Rectal smooth muscle tissue (tissue), 1 donor: ENCODE results near the gene KLHL11.
"Not testable (repeated sequence)": the region's sequence is repeated elsewhere in the genome, so short reads cannot be mapped to it uniquely, and the experiment has no call there.

Source experiments
- H3K27ac ChIP-seq: one replicate; pipeline ENCODE4 v1.7.0; 2013; ENCODE audit warnings: low read depth, low read length, inconsistent platforms
- H3K27me3 ChIP-seq: one replicate; pipeline ENCODE4 v1.7.0; 2013; ENCODE audit warnings: low read length; ENCODE audit not compliant: control insufficient read depth, insufficient read depth
- H3K36me3 ChIP-seq: one replicate; pipeline ENCODE4 v1.7.0; 2013; ENCODE audit warnings: low read length; ENCODE audit not compliant: control insufficient read depth, insufficient read depth
- H3K4me1 ChIP-seq: one replicate; pipeline ENCODE4 v1.7.0; 2013; ENCODE audit warnings: low read length; ENCODE audit not compliant: control insufficient read depth, insufficient read depth
- H3K4me3 ChIP-seq: one replicate; pipeline ENCODE4 v1.7.0; 2013; ENCODE audit warnings: low read length
- H3K9ac ChIP-seq: one replicate; pipeline ENCODE4 v1.7.0; 2013; ENCODE audit warnings: low read length

Gene KLHL11

DNA sequence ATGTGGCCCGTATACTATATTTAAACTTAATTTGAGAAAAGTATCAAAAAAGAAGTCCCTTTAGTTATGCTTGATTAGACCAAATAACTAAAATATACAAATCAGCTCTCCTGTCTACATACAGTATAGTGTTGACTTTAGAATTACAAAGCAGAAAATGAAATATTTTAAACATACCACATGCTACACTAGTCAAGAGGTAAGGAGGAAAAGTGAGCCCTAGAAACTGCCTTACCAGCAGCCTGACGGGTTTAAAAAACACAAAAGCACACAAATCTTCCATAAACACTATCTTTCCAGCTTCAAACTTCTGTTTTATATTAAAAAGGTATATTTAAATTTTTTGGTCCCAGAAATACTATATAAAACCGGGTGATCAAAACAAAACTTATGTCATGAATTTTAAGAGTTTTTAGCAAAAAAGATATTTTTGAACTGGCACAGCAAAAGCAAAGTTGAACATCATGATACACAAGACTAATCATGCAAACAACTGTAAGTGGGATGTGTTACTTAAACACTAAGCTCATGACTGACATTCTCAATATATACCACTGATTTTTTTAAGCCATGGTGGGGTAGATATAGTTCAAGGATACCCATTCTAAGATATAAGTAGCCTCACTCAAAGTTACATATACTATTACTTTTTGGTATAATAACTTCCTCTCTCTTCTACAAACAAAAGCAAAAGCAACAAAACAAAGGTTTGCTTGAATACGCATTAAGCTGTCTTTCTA lies 15.8 kb downstream of the KLHL11 start:
- no peak overlapping the region for H3K27ac ChIP-seq
- H3K4me3 ChIP-seq, result no peak overlapping the region
- H3K9ac ChIP-seq, result no peak overlapping the region
- peaks cover 12% of the 10 kb centered on the region for H3K4me1 ChIP-seq
- no peaks in the 10 kb centered on the region for H3K36me3 ChIP-seq
- no peaks in the 10 kb centered on the region for H3K27me3 ChIP-seq

DNA sequence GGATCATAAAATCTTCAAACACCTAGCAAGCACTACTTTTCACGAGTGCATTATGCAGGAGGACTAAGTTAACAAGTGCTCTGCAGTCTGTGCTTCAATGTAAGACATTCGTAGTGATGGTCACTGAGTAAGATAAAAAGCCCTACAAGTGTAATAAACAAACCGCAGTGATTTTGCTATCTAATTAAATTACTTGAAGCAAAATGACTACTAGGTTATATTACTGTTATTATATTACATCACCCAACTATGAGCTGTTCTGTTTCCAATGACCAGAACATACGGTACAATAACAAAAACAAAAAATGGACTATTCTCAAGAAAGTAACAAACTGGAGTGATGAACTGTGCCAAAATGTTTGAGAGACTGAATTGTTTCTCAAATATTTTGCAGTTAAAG lies 16.4 kb downstream of the KLHL11 start:
- Histone ChIP-seq H3K27me3 (no peaks in the 10 kb centered on the region), H3K9ac (no peak overlapping the region), H3K4me3 (no peak overlapping the region), H3K36me3 (no peaks in the 10 kb centered on the region), H3K4me1 (peaks cover 12% of the 10 kb centered on the region), H3K27ac (no peak overlapping the region)

DNA sequence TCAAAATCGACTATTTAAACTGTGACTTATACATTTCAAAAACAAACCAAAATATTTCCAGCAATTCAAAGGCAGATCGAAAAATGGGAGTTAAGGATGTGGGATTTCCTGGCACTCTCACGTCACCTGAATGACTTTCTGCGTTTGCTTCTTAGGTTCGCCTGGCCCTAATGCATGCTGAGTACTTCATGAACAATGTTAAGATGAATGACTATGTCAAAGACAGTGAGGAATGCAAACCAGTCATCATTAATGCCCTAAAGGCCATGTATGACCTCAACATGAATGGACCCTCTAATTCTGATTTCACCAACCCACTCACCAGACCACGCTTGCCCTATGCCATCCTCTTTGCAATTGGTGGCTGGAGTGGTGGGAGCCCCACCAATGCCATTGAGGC lies 20.3 kb downstream of the KLHL11 start:
- H3K4me3 ChIP-seq, result no peak overlapping the region
- H3K36me3 ChIP-seq, result no peaks in the 10 kb centered on the region
- H3K4me1 ChIP-seq, result peaks cover 8% of the 10 kb centered on the region
- H3K27me3 ChIP-seq, result no peaks in the 10 kb centered on the region
- no peak overlapping the region for H3K27ac ChIP-seq
- H3K9ac ChIP-seq, result no peak overlapping the region

DNA sequence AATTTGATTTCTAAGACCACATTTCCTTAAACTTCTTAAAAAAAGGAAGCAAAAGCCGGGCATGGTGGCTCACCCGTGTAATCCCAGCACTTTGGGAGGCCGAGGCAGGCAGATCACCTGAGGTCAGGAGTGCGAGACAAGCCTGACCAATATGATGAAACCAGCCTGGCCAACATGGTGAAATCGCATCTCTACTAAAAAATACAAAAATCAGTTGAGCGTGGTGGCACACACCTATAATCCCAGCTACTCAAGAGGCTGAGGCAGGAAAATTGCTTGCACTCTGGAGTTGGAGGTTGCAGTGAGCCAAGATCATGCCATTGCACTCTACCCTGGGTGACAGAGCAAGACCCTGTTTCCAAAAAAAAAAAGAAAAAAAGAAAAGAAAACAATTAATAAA lies 24.4 kb downstream of the KLHL11 start:
- not testable (repeated sequence) for H3K4me1 ChIP-seq, H3K27me3 ChIP-seq, H3K9ac ChIP-seq, H3K36me3 ChIP-seq, H3K27ac ChIP-seq, H3K4me3 ChIP-seq

DNA sequence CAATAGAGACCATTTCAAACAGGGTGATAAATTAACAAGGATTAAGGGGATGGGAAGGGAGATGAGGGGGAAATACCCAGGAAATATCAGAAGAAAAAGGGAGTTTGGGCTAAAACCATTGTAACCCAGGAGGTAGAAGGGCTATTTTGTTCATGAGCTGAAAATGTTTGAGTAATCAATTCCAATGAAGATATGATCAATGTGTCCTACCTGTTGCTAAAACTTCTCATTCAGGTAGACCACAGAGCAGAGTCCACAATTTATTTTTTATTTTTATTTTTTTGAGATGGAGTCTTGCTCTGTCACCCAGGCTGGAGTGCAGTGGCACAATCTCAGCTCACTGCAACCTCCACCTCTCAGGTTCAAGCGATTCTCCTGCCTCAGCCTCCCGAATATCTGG lies 25.8 kb downstream of the KLHL11 start:
- H3K36me3 ChIP-seq, H3K9ac ChIP-seq, H3K4me3 ChIP-seq, H3K4me1 ChIP-seq, H3K27me3 ChIP-seq, H3K27ac ChIP-seq: not testable (repeated sequence)

DNA sequence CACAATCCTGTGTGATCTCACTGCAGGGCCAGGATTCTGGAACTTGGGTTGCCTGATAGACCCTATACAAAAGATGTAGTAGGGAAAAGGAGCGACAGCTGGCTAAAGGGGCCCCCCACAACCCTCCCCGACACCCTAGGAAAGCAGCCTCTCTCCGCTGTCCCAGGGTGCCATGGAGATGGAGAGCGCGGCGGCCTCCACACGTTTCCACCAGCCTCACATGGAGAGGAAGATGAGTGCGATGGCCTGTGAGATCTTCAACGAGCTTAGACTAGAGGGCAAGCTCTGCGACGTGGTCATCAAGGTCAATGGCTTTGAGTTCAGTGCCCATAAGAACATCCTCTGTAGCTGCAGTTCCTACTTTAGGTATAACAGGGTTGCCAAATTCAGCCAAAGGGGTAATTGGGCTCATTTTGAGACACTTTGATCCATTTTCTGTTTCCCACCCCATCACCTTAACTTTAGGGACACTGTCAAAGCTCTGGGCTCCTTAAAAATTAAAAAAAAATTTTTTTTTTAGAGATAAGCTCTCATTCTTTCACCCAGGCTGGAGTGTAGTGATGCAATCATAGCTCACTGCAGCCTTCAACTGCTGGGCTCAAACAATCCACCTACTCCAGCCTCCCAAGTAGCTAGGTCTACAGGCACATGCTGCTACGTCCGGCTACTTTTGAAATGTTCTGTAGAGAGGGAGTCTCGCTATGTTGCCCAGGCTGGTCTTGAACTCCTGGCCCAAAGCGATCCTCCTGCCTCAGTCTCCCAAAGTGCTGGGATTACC lies 27.3 kb downstream of the KLHL11 start, which contains the start of gene KLHL10:
Gene KLHL10, plus strand, starts transcription at position 65 of the 778 bp plus-strand sequence. Its CDS starts 108 bp downstream, at position 173.
- Histone ChIP-seq H3K4me3 (peak within 1 kb of the TSS; percentile 88), H3K27me3 (no peaks in the 10 kb centered on the region), H3K9ac (no peak within 1 kb of the TSS), H3K27ac (no peak within 1 kb of the TSS), H3K4me1 (peaks cover 4% of the 10 kb centered on the region), H3K36me3 (no peaks in the 10 kb centered on the region)

DNA sequence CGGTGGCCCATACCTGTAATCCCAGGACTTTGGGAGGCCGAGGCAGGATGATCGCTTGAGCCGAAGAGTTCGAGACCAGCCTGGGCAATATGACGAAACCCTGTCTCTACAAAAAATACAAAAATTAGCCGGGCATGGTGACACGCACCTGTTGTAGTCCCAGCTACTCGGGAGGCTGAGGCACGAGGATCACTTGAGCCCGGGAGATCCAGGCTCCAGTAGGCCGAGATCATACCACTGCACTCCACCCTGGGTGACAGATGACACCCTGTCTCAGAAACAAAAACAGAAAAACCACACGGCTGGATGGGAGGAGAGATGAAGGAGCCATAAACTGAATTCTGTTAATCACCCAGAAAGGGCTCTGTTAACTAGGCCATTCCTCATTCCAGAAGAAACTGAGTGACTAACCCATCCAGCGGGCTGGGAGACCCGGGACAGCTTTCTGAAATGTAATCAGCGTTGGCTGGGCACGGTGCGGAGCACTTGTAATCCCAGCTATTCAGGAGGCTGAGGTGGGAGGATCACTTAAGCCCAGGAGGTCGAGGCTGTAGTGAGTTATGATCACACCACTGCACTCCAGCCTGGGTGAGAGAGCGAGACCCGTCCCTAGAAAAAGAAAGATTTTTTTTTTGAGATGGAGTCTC lies 28.6 kb downstream of the KLHL11 start:
- peak overlapping the region; percentile 88 for H3K4me3 ChIP-seq
- peaks cover 4% of the 10 kb centered on the region for H3K4me1 ChIP-seq
- H3K27ac ChIP-seq, result peak overlapping the region; percentile 53
- peaks cover 2% of the 10 kb centered on the region for H3K36me3 ChIP-seq
- no peaks in the 10 kb centered on the region for H3K27me3 ChIP-seq
- H3K9ac ChIP-seq, result peak overlapping the region; percentile 46

DNA sequence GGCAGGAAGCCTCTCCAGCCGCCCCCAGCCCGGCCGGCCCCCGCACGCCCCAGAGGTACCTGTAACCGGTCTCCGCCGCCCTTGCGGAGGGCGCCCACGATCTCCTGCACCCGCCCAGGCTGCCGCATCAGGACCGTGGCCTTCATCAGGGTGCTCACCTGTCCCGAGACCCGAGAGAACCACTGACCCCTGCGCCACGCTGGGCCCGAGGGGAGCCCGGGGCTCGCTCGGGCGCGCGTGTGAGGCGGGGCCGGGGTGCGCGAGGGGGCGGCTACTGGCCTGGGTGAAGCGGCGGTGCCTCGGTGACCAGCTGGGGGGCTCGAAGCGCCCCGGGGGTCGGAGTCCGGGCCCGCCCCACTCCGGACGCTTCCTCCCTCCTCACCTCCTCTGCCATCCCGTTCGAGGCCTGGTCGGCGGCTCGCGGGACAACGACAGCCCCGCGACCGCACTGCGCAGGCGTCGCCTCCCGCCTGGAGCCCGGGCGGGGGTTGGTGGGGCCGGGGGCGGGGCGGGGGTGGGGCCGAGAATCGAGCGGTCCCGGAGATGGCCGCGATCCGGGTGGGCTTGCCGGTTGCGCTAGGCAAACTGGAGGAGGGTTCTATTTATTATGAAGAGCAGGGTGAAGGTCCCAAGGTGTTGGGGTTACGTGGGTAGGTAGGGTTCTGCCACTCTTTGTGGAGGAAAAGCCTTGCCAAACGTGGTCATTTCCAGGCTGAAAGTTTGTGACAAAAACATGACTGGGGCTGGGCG lies 29.2 kb downstream of the KLHL11 start, which contains the start of gene NT5C3B:
Gene NT5C3B, minus strand, starts transcription at position 433 of the 750 bp plus-strand sequence. Its CDS starts 39 bp downstream, at position 394.
- no peaks in the 10 kb centered on the region for H3K27me3 ChIP-seq
- H3K36me3 ChIP-seq, result peaks cover 2% of the 10 kb centered on the region
- H3K9ac ChIP-seq, result peak within 1 kb of the TSS; percentile 46
- peaks cover 4% of the 10 kb centered on the region for H3K4me1 ChIP-seq
- peak within 1 kb of the TSS; percentile 76 for H3K27ac ChIP-seq
- H3K4me3 ChIP-seq, result peak within 1 kb of the TSS; percentile 88

DNA sequence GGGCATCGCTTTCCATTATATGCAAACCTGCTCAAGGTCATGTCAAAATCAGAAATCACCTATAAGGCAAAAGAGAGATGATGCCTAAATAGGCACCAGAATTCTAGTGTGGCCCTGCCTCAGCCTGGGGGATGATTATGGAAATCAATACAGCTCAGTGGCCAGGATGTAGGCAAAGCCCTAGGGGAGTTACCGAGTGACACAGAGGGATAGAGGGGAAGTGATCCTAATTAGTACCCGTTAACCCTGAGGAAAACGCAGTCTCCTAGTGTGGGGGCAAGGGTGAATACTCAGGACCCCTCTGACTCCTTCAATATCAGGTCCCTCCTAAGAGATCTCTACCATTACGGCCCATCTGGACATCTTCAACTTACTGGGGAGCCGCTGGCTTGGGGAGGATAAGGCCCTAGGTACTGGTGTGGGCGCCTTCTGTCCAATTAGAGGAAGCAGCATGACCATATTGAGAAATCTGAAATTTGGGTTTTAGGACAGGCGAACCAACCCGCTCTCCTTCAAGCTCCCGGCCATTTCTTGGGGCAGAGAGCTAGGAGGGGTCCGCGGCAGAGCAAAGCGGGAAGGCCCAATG lies 29.9 kb downstream of the KLHL11 start:
- H3K4me3 ChIP-seq, result peak overlapping the region; percentile 88
- peaks cover 2% of the 10 kb centered on the region for H3K36me3 ChIP-seq

DNA sequence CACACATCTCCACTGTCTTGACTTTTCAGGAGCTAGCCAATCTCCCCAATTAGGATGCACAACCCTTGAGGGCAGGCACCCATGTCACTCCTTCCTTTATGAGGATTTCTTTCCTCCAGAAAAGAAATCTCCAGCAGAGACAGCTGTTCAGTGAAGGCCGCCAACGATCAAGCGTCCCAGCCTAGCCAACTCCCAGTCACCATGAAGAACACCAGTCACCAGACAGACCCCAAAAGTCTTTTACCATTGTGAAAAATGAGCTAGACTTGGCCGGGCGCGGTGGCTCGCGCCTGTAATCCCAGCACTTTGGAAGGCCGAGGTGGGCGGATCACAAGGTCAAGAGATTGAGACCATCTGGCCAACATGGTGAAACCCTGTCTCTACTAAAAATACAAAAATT lies 35.3 kb downstream of the KLHL11 start:
- not testable (repeated sequence) for H3K4me1 ChIP-seq, H3K36me3 ChIP-seq, H3K4me3 ChIP-seq, H3K27ac ChIP-seq, H3K27me3 ChIP-seq, H3K9ac ChIP-seq

More for the DNA sequence above, 29.9 kb downstream of the KLHL11 start:
- Histone ChIP-seq H3K4me1 (peaks cover 4% of the 10 kb centered on the region), H3K9ac (peak overlapping the region; percentile 43), H3K27me3 (no peaks in the 10 kb centered on the region), H3K27ac (peak overlapping the region; percentile 76)

DNA sequence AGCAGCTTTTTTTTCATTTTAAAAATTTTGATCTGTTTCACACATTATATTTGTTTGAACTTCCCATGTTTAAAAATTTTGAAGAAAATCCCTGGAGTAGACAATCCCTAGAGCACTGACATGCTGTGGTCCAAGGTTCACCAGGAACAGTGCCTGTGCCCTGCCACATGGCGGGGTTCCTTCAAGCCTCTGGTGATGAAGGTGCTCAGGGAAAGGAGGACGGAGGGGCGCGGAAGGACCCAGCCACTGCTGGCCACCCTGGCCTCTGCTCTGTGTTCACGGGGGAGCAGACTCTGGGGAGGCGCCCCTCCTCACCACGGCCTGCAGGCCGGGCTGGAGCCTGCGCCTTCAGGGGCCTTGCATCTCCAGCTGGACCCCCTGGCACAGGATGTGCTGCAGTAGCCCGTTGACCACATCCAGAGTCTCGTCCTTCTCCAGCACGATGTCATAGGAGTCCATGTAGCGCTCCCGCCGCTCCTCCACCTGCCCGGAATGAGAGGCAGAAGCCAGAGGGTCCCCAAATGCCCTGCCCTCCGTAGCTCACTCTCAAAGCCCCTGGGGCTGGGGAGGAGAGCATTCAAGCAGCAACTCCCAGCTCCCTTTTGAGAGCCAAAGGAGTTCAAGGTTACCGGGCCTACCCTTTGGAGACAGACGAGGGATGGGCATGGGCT lies 39.9 kb downstream of the KLHL11 start:
- Histone ChIP-seq H3K36me3 (no peaks in the 10 kb centered on the region), H3K4me1 (no peaks in the 10 kb centered on the region), H3K9ac (no peak overlapping the region), H3K27ac (no peak overlapping the region), H3K4me3 (no peak overlapping the region), H3K27me3 (no peaks in the 10 kb centered on the region)
